T-helper 9 cell (primary cell): ENCODE data around the gene NAXD.
"Not testable (repeated sequence)": the region's sequence is repeated elsewhere in the genome, so short reads cannot be mapped to it uniquely, and the experiment has no call there.

ENCODE experiments used
- DNase-seq: peaks from one replicate; pipeline ENCODE4 v3.0.0-alpha.2; 2020

The NAXD gene

DNA sequence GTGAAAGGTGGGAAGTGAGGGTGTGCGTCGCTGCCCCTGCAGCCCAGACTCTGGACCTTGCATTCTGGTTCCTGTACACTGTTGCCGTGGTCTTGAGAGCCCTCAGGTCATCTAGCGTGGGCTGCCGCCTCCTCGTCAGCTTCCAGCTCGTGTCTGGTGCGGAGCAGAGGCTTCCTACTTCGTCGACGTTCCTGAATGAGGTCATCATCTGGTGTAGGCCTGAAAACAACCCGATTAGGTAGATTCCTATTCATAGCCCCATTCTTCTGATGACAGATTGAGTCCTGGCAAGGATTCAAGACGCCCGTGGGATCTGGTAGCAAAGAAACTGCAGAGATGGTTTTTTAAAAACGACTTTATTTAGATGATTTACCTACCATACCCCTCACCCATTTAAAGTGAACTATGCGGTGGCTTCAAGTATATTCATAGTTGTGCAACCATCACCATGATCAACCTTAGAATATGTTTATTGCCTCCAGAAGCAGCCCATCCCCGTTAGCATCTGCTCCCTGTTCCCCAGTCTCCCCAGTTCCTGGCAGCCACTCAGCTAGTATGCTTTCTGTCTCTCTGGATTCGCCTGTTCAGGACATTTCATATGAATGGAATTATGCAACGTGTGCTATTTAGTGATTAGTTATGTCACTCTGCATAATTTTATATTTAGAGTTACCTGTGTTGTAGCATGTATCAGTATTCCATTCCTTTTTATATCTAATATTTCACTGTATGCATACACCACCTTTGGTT, 13.8 kb downstream of the NAXD start:
- no peak for DNase-seq

DNA sequence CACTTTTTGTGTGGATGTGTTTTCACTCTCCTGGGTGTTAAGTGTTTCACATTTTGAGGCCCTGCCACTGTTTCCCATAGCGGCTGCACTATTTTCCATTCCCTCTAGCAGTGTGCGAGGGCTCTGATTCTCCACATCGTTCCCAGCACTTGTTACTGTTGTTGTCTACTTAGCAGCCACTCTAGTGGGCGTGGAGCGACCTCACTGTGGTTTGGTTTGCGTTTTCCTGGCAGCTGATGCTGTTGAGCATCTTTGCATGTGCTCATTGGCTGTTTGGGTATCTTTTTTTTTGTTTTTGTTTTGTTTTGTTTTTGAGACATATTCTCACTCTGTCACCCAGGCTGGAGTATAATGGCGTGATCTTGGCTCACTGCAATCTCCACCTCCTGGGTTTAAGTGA, 14.4 kb downstream of the NAXD start:
- no peak for DNase-seq

DNA sequence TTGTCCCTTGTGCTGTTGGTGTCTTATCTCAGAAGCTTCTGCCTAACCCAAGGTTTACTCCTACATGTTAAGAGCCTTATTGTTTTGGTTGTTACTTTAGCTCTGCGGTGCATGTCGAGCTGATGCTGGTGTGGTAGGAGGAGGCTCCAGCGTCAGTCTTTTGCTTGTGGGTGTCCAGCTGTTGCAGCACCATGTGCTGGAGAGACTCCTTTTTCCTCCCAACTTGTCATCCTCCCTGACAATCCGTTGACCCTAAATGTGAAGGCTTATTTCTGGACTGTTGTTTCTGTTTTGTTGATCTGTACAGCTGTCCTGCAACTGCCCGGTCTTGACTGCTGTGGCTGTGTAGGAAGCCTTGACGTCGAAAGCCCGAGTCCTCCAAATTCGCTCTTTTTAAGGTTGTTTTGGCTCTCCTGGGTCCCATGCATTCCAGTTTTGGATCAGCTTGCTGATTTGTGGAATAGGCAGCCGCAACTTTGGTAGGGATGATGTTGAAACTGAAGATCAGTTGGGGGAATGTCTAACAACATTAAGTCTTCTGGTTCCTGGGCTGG, 15.3 kb downstream of the NAXD start:
- no peak for DNase-seq

DNA sequence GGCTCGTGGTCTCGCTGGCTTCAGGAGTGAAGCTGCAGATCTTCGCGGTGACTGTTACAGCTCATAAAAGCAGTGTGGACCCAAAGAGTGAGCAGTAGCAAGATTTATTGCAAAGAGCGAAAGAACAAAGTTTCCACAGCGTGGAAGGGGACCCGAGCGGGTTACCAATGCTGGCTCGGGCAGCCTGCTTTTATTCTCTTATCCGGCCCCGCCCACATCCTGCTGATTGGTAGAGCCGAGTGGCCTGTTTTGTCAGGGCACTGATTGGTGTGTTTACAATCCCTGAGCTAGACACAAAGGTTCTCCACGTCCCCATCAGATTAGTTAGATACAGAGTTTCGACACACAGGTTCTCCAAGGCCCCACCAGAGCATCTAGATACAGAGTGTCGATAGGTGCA, 16.9 kb downstream of the NAXD start:
- DNase-seq, result not testable (repeated sequence)

DNA sequence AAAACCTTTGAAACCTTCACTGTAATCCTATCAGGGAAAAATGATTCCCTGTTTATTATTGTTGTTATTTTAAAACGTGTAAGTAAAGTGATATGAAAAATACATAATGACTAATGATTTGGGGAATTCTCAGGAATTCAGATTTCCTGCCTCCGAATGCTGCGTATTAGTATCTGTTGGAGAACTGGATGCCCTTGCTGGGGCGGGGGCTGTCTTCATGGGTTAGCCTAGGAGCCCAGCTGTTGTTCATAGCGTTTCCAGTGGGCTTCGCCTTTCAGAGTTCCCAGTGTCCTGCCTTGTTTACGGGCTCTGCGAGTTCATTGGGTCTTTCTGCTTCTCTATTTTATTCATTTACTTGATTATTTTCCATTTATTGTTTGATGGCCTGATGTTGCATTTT, 18.4 kb downstream of the NAXD start:
- no peak for DNase-seq

DNA sequence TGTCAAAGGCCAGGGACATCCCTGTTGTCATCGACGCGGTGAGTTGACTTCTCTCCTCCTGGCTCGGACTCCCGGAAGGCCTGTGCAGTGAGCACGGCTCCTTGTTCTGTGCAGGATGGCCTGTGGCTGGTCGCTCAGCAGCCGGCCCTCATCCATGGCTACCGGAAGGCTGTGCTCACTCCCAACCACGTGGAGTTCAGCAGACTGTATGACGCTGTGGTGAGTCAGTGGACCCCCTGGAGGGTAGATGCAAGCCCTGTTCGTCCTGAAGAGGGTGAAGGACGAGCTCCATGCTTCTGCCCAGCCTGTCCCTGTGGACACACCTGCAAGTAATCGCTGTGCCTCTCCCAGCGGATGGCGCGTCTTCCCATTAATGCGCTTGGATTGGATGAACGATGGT, 19.2 kb downstream of the NAXD start:
- DNase-seq, result no peak

DNA sequence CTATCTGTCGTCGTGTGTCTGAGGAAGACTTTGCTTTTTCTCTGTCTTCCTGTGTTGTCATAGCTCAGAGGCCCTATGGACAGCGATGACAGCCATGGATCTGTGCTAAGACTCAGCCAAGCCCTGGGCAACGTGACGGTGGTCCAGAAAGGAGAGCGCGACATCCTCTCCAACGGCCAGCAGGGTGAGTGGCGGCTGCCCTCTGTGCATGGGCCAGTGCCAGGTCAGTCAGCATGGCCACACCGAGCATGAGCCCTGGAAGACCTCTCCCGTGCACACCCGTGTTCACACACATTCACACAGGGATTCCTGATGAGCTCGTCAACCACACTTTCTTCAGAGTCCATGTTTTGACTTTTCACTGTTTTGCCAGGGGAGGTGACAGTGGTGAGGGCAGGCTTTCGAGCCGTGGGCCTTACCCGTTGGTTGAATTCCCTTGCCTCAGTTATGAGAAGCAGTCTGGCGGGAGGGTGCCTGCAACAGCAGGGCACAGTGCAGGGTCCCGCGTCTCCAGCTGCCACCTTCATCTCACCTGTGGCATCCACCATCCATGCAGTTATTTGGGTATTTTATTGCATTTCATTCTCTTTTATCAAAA, 20.2 kb downstream of the NAXD start:
- no peak for DNase-seq

DNA sequence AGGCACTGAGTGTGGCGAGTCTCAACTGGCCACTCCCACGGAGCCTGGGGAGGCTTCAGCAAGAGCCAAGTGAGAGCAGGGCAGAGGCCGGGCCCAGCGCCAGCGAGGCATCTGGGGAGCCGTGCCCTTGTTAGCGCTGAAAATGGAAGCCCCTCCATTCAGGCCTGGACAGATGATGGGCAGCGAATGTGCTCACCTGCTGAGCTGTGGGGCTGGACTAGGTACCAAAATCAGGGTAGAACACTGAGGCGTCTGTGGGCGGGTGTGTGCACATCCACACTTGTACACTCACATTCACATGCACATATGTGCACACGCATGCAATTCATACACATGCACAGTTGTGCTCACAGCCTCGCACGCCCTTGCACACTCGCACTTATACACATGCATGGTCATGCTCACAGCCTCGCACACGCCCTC, 20.7 kb downstream of the NAXD start:
- DNase-seq, result no peak

DNA sequence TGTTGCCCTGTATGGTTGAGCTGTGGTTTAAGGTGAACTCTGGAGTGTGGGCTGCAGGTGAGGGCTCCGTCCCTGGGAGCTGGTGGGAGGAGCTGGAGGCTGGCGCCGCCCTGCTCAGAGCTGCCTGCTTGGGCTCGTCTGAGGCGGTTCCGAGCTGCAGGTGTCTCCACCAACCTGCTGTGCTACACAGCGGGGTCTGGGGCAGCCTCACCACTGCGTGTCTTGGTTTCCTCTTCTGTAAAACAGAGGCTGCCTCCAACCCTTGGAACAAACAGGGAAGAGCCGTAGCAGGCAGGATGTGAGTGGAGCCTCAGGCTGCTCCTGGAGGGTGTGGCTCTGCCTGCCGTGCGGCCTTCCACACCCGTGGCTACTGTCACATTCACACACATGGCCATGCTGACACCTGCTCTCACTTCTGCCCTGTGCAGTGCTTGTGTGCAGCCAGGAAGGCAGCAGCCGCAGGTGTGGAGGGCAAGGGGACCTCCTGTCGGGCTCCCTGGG, 21.4 kb downstream of the NAXD start:
- no peak for DNase-seq

DNA sequence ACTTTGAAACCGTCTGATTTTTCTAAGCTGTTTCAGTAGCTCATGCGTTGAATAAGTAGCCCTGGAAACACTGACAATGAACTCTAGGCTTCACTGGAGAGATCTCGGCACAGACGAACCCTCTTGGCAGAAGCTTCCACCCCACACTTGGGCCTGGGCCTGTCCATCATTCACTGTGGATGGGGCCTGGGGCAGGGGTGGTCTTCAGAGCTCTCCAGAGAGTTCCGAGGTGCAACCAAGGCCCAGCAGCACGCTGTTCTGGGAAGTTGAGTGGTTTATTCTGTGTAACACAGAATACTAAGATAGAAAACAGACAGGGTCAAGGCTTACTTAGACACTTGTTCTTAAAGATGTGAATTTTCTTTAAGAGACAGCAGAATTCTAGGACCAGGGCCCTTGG, 21.9 kb downstream of the NAXD start:
- no peak for DNase-seq

DNA sequence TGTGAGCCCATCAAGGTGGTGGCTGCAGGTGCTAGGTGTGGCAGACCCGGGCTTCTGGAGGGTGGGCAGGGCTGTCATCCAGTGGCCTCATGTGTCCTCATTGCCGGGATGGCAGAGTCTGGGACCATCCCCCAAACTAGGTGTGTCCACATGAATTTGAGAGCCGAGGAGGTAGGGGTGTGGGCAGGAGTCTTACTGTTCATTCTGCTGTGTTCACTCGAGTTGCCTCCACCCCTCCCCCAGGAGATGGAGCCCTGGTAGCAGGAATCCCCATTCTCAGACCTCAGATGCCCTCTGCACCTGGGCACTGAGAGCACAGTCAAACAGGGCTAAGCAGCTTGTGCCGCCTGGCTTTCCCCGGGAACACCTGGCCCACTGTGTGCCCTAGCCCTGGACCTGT, 22.4 kb downstream of the NAXD start:
- DNase-seq, result no peak

DNA sequence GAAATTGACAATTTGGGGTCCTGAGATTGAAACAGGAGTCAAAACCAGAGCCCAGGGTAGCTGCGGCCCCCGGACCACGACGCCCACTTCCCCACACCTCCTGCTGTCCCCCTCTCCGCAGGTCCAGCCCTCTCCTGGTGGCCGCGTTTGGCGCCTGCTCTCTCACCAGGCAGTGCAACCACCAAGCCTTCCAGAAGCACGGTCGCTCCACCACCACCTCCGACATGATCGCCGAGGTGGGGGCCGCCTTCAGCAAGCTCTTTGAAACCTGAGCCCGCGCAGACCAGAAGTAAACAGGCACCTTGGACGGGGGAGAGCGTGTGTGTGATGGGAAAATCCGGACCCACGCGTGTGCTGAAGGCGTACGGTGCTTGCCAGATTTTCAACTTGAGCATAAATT, 22.9 kb downstream of the NAXD start:
- no peak for DNase-seq

DNA sequence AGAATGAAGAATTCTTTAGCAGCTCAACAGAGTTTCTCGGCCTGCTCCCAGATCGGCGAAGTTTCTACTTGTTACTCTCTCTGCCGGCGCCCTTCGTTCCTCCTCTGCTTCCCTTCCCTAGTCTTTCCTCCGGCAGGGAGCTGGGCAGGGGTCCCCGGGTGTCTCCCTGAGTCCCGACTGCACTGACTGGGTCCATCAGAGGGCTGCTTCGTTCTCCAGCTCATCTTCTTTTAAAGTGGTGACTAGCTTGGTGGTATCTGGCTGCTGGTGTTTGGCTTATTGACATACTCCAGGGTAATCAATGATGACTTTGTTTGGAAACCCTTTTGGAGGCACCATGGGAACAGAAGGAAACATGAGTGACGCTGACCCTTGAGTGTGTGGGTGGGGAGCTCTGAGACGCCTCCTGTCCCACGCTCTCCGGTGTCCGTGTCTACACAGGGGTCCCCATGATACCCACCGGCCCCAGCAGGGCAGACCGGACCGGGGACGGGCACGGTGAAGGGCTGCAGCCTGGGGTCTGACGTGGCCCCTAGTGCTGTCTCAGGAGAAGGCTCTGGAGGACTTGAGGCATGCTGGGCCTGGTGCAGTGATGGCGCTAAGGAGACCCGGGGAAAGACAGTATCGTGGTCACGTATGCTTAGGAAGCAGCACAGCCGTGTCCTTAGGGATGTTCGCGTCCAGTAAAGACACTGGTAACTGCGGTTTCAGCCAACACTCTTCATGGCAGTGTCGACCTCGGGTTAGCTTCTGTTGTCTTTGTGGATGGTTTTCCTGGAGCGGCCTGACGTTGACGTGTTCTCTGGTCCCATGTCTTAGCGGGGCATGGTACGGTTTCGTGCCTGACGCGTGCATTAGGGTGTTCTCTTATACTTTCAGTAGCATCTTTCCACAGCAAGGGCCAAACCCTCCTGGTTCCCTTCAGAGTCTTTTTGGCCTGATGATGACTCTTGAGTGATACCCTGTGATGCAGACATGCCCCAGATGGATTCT, 23.8 kb downstream of the NAXD start:
- DNase-seq, result no peak

DNA sequence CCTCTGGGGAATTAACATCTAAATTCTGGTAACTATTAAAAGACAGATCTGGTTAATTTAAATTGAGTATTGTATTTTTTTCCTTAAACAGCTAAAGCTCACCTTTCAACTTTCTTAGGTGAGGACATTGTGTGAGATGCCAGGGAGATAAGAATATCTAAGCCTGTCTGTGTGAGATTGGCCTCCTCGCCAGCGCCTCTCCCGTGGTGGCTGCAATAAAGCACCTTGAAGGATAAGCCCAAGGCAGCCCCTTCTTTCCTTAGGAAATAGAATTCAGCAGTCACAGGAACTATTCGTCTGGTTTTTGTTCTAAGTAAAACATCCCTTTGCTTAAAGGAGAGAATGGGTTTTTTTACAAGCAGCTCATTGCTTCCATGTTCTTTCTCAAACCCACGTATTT, 24.6 kb downstream of the NAXD start:
- no peak for DNase-seq

DNA sequence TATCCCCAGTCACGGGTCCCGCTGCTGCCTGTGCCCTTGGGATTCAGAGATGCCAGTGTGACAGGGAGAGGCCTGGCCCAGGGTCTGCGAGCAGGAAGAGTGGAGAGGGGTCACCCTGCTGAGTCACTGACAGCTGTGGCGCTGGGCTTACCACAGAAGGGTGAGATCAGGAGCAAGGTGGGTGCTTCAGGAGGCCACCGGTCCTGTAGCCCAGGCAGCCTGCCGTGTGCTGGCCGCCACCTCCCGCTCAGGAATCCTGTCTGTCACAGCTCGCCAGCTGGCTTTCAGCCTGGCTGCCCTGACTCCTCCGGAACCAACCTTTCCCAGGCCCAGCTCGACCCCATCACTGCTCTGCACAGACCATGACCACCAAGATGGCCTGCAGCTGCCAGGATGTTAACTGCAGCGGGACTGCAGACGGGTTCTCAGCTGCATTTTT, 25.3 kb downstream of the NAXD start:
- no peak for DNase-seq

DNA sequence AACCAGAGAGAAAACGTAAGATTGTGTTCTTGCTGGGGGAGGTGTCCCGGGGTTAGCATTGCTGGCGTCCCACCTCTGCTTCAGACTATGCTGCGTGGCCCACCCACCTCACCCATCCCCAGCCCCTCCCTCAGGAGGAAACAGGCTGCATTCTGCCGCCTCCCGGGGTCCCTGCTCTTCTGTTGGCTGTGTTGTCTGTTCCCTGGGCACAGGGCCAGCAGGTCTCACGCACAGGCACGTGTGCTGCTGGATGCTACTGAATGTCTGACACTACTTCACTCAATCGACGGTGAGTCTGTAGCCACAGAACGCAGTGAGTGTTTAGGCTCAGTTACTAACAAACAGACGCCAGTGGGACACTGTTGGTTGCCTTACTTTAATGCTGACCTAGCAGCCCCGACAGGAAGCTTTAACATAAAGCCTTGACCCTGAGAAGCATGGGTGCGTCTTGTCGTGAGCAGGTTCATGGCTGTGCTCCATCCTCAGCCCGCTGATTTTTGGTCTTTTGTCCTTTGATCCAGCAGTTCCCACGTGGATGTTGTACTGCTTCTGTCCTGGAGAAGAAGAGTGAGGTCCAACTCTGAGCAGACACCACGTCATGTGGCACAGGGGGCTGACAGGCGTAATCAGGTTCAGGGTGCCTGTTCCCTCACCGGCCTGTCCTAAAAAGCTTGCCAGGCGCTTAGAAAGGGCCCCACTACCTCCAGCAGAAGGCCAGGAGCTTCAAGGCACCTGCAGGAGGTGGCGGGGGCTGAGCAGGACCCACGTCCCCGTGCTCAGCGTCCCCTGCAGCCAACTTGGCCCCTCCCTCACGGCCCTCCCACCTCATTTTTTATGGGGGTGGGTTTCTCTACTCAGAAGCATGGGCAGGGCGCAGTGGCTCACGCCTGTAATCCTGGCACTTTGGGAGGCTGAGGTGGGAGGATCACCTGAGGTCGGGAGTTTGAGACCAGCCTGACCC, 26.0 kb downstream of the NAXD start:
- DNase-seq, result no peak

DNA sequence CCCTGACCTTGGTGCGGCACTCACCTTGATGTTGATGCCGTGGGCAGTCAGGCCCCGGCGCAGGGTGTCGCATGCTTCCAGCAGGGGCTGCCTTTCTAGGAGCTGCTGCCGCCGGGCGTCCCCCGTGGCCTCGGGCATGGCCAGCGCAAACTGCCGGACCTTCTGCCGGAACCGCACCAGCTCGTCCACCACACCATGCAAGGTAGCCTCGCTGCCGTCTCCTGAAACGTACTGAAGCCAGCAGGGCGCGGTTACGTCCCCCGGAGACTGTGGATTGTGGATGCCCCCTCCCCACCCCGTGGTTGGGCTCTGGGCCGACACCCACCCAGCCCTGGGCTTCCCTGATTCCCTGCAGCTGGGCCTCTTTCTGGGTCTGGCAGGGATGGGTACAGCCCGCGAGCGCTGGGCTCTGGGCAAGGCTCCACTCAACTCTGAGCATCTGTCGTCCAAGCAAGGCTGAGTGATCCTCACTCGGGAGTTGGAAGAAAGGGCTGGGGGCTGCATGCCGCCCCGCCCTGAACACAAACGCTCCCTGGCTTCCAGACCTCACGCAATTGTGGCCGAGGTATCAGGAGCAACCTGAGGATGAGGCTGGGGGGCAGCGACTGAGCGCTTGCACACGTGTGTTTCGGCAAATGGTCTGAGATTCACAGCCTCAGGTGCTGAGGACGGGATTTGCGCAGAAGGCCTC, 27.1 kb downstream of the NAXD start:
- no peak for DNase-seq

DNA sequence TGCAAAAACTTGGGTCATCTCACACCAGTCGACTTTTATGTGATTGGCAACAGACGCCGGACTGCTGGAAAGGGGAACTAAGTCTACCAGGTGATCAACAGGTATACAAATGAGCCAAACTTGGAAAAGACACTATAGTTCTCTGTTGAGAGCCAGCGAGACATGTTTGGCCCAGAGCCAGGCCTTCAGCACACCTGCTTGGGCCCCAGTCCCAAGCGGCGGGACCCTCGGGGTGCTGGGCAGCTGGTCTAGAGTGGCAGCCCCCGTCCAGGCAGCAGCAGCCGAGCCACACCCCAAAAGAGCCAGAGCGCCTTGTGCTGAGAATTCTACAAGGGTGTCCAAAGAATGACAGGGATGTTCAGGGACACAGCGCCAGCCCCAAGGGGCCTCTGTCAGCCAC, 28.0 kb downstream of the NAXD start:
- DNase-seq, result no peak

DNA sequence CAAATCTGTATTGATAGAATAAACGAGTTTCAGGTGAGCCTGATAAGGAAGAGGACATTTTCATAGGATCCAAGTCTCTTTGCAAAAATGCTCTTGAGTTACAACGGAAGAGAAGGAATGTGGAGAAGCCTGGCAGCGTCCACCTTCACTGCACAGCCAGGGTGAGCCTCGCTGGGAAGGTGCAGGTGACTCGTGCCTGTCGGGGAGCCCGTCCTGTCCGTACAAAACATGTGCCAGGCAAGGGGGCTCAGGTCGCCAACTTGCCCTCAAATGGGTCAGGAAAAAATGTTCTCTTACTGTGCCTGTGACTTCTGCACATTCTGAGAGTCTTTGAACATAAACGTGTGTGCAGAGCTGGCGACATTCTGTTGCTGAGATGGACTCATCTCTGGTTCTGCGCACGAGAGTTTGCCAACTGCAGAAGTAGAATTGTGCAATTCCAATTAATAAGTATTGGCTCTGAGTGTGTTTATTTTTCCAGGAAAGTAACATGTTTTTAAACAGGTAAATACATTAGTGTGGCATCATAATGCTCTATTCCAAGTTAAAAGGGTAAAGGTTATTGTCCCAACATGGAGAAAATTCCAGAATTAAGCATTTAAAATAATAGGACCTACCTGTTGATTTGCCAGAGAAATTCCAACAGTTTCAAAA, 28.6 kb downstream of the NAXD start:
- DNase-seq, result no peak

DNA sequence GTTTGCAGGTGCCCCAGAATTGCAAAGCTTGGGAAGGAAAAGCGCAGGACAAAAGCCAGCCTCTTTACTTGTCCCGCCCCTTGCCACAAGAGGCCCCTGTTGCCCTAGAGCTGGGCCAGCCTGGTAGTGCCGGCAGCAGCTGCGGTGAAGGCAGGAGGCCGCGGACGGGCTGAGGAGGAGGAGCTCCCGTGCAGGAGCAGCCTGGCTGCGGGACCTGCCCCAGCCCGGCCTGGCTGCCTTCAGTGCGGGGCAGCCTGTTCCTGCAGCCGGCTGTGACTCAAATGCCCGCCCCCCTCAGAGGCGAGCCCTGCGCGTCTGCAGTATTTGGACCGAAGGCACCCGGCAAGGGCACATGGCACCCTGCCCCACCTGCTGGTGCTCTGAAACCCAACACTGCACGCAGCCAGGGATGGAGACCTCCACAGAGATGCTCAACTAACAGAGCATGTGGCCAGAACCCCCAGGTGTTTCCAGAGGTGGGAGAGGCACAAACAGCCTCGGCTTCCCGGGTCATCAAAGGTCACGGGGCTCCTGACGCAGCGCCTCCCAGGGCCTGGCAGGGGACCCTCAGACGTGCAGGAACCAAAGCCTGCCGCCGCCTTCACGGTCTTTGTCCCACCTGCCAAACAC, 29.7 kb downstream of the NAXD start:
- peak; percentile 23 for DNase-seq
